Skeletal muscle satellite cell (primary cell): Measurements from ENCODE around the gene BCAR3.
A peak's percentile ranks its signal among the peaks of the same experiment; 100 is the strongest.

Source experiments
- H3K27me3 ChIP-seq: 2 replicates; pipeline ENCODE4 v1.7.0; 2013; ENCODE audit warnings: low read length; ENCODE audit not compliant: control insufficient read depth, insufficient read depth
- H3K36me3 ChIP-seq: 2 replicates; pipeline ENCODE4 v1.7.0; 2013; ENCODE audit warnings: mild to moderate bottlenecking, control low read depth, low read length; ENCODE audit not compliant: insufficient read depth
- H3K4me1 ChIP-seq: 2 replicates; pipeline ENCODE4 v1.7.0; 2013; ENCODE audit warnings: low read length; ENCODE audit not compliant: control insufficient read depth, insufficient read depth
- H3K4me2 ChIP-seq: 2 replicates; pipeline ENCODE4 v1.7.0; 2013; ENCODE audit warnings: mild to moderate bottlenecking, low read length
- H3K4me3 ChIP-seq: 2 replicates; pipeline ENCODE4 v1.7.0; 2013; ENCODE audit warnings: low read length
- H3K9ac ChIP-seq: 2 replicates; pipeline ENCODE4 v1.7.0; 2013; ENCODE audit warnings: mild to moderate bottlenecking, low read depth, low read length, moderate library complexity
- H3K9me3 ChIP-seq: replicated peaks from 2 replicates; pipeline ENCODE4 v1.7.0; 2013; ENCODE audit warnings: mild to moderate bottlenecking, control low read depth, low read length

The BCAR3 gene

GRCh38 chr1:93616996-93617669, 64.5 kb downstream of the BCAR3 start:
- peaks cover 42% of the 10 kb centered on the region for H3K36me3 ChIP-seq
- no peak overlapping the region for H3K4me3 ChIP-seq
- no peaks in the 10 kb centered on the region for H3K27me3 ChIP-seq
- H3K4me1 ChIP-seq: peaks cover 80% of the 10 kb centered on the region
- no peaks in the 10 kb centered on the region for H3K9me3 ChIP-seq
- H3K4me2 ChIP-seq: peak overlapping the region; percentile 74
- H3K9ac ChIP-seq: peak overlapping the region; percentile 63

DNA sequence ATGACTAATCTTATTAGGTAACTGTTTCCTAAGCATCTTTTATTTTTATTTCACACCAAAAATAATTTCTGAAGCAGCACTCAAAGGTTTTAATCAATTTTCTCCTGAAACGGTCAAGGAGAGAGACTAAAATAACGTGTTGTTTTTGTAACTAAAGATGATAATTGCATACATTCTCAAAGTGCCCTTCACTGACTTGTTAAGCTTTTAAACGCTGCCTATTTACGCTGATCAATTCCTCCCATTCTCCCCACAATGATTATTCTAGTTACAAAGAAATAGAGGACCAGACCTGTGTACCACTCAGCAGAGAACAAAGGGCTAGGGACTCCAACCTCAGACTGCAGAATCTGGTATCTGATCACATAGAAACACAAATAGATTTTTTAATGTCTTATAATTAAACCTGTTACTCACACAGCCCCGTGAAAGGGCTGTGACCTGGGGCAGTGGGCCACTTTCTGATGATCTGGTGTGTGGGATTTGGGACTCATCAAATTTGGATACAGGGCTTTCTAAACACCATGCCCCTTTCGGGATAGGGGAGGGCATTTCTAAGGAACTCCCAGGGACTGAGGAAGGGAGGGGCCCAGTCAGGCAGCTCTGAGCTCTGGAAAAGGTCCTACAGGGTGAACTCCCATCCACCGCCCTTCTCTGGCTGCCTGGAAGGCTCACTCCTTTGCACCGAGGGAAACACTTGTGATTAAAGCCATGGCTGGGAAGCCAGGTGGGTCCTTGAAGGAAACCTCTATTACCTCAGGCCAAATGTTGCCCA, 65.2 kb downstream of the BCAR3 start:
- Histone ChIP-seq H3K4me1 (peaks cover 77% of the 10 kb centered on the region), H3K9me3 (no peaks in the 10 kb centered on the region), H3K27me3 (no peaks in the 10 kb centered on the region), H3K9ac (peak overlapping the region; percentile 63), H3K36me3 (peaks cover 41% of the 10 kb centered on the region), H3K4me3 (no peak overlapping the region), H3K4me2 (peak overlapping the region; percentile 74)

DNA sequence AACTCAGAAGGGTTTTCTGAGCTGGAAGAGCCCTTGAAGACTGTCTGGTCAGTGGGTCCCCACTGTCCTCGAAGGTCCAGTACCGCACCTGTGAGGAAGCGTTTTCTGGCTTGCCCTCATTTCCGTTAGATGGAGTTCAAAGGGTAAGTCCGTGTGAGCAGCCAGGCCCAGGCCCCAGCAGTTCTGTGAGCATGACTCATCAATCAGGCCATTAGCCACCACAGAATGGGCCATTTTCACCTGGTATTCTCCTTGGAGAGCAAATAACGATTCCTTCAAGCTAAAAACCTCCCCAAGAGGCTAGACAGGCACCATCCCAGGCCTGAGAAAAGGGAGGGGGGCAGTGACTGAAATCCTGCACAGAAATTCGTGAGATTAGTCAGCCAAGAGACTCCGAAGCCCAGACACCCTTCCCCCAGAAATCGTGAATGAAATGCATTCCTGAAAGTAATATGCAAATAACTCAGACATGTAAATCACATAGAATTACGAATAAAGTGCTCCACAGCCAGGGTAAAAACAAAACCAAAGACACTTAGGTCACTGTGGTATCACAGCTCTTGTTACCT, 66.0 kb downstream of the BCAR3 start:
- no peaks in the 10 kb centered on the region for H3K9me3 ChIP-seq

GRCh38 chr1:93614986-93615581, 66.6 kb downstream of the BCAR3 start:
- Histone ChIP-seq H3K4me1 (peaks cover 65% of the 10 kb centered on the region), H3K4me2 (peak overlapping the region; percentile 74), H3K27me3 (no peaks in the 10 kb centered on the region), H3K9ac (peak overlapping the region; percentile 63), H3K9me3 (no peaks in the 10 kb centered on the region), H3K36me3 (peaks cover 32% of the 10 kb centered on the region), H3K4me3 (peak overlapping the region; percentile 25)

More for the DNA sequence above, 66.0 kb downstream of the BCAR3 start:
- Histone ChIP-seq H3K4me2 (peak overlapping the region; percentile 74), H3K9ac (peak overlapping the region; percentile 63), H3K36me3 (peaks cover 33% of the 10 kb centered on the region), H3K4me3 (peak overlapping the region; percentile 25), H3K27me3 (no peaks in the 10 kb centered on the region), H3K4me1 (peaks cover 70% of the 10 kb centered on the region)

- peaks cover 29% of the 10 kb centered on the region for H3K36me3 ChIP-seq
- no peaks in the 10 kb centered on the region for H3K27me3 ChIP-seq
- peak overlapping the region; percentile 63 for H3K9ac ChIP-seq
- H3K4me1 ChIP-seq: peaks cover 65% of the 10 kb centered on the region
- H3K9me3 ChIP-seq: no peaks in the 10 kb centered on the region
- peak overlapping the region; percentile 74 for H3K4me2 ChIP-seq
- no peak overlapping the region for H3K4me3 ChIP-seq
Observed at GRCh38 chr1:93614541-93614940, 67.1 kb downstream of the BCAR3 start.

- Histone ChIP-seq H3K4me1 (peaks cover 68% of the 10 kb centered on the region), H3K4me2 (peak overlapping the region; percentile 74), H3K9me3 (no peaks in the 10 kb centered on the region), H3K27me3 (no peaks in the 10 kb centered on the region), H3K36me3 (peaks cover 28% of the 10 kb centered on the region), H3K9ac (peak overlapping the region; percentile 59), H3K4me3 (peak overlapping the region; percentile 58)
Observed at GRCh38 chr1:93613898-93614297, 67.7 kb downstream of the BCAR3 start.

DNA sequence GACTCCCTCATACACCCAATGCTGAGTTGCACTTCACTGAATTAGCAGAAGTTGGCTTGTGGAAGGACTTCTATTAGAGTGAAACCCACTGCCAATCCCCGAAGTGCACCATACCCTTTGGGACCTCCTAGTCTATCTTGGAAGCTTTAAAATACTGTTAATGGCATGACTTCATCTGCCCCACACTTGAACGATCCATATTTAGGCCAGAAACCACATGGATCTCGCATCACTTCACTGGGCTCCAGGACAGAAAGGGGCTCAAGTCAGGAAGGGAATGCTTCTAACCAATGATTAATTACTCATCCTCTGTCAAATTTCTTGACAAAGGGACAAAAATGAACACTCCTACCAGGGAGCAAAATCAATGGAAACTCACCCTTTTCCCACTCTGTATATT, 69.1 kb downstream of the BCAR3 start:
- Histone ChIP-seq H3K9me3 (no peaks in the 10 kb centered on the region), H3K4me3 (no peak overlapping the region), H3K4me2 (no peak overlapping the region), H3K27me3 (no peaks in the 10 kb centered on the region), H3K36me3 (peaks cover 28% of the 10 kb centered on the region), H3K9ac (no peak overlapping the region), H3K4me1 (peaks cover 70% of the 10 kb centered on the region)

DNA sequence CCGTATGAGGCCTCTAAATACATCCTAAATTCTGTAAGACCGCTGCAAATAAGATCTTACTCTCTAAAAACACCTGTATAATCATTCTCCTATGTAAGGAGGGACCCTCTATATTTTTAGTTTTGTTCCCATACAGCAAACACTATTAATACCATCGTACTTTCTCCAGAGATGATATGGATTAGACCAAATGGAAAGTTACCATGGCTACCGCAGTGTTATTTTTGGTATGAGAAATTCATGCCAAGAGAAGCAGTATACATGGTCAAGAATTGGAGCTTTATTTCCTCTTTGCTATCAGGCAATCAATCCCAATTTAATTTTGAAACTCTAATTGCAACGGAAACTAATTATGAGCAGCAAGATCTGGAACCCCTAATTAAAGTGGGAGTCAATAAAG, 70.0 kb downstream of the BCAR3 start:
- H3K36me3 ChIP-seq: peaks cover 28% of the 10 kb centered on the region
- H3K4me2 ChIP-seq: no peak overlapping the region
- H3K4me1 ChIP-seq: peaks cover 70% of the 10 kb centered on the region
- no peak overlapping the region for H3K4me3 ChIP-seq
- no peaks in the 10 kb centered on the region for H3K9me3 ChIP-seq
- H3K9ac ChIP-seq: no peak overlapping the region
- H3K27me3 ChIP-seq: no peaks in the 10 kb centered on the region

DNA sequence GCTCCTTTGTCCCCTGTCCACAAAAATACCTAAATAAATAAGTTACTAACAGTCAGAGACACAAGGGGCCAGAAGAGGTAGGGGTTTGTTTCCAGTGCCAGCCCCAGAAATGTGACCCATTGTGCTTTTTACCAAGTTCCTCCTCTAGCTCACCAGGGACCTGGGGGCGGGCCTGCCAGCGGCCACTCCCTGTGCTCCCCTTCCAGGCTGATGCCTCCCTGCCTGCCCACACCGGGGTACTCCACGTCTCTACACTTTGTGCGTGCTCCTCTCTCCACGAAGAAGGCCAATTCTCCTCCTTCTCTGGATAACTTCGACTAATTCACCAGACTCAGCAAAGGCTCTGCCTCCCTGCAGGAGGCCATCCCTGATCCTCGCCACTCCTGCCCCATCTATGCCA, 72.1 kb downstream of the BCAR3 start:
- no peaks in the 10 kb centered on the region for H3K27me3 ChIP-seq
- H3K4me1 ChIP-seq: peaks cover 69% of the 10 kb centered on the region
- H3K4me2 ChIP-seq: peak overlapping the region; percentile 30
- peaks cover 22% of the 10 kb centered on the region for H3K36me3 ChIP-seq
- H3K4me3 ChIP-seq: no peak overlapping the region
- H3K9me3 ChIP-seq: no peaks in the 10 kb centered on the region
- H3K9ac ChIP-seq: no peak overlapping the region

DNA sequence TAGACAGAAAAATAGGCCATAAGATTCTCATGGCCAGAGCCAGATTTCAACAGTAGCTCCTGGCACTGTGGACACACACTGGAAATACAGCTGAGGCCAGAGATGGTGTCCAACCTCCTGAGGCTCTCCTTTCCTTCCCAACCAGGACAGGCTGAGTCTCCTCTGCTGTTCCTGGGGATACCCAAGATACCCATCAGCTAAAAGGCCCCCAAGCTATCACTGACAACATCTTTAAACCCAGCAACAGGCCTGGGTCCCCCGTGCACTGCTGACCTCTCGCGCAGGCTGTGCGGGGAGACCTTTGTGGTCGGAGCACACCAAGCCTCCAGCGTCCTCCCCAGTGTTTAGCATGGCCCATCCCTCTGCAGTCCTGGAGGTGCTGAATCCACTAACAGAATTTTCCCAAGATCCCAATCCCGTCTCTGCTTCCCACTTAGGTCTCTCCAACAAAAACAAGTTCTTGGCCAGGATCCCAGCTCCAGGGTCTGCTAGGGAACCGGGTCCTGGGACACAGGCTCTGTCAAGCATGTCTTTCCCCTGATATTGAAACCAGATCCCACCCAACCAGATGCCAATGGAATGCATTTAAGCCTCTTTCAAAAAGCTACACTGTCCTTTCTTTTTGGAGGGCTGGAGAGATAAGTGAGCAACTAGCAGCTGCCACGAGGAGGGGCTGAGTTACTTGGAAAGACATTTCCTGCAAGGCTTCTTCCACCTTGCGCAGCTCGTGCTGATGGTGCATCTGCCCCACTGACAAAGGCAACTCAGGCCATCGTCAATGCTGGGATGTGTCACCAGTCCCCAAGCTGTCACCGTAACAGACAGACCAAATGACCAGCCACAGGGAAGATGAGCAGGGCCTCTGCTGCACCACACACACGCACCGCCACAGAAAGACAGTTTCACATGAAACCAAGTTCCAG, 73.2 kb downstream of the BCAR3 start:
- H3K36me3 ChIP-seq: peaks cover 18% of the 10 kb centered on the region
- no peaks in the 10 kb centered on the region for H3K27me3 ChIP-seq
- H3K4me3 ChIP-seq: no peak overlapping the region
- peaks cover 68% of the 10 kb centered on the region for H3K4me1 ChIP-seq
- peak overlapping the region; percentile 30 for H3K4me2 ChIP-seq
- H3K9ac ChIP-seq: peak overlapping the region; percentile 32
- H3K9me3 ChIP-seq: no peaks in the 10 kb centered on the region
